Measurements from ENCODE around the gene SH3RF3. TPM values are rescaled to one million over a fixed set of nuclear protein-coding genes. Genes with fewer than 3 reads are reported as not detected.

The SH3RF3 gene
- total RNA-seq, 1 donor from 2014 or later: 1.7 TPM

DNA sequence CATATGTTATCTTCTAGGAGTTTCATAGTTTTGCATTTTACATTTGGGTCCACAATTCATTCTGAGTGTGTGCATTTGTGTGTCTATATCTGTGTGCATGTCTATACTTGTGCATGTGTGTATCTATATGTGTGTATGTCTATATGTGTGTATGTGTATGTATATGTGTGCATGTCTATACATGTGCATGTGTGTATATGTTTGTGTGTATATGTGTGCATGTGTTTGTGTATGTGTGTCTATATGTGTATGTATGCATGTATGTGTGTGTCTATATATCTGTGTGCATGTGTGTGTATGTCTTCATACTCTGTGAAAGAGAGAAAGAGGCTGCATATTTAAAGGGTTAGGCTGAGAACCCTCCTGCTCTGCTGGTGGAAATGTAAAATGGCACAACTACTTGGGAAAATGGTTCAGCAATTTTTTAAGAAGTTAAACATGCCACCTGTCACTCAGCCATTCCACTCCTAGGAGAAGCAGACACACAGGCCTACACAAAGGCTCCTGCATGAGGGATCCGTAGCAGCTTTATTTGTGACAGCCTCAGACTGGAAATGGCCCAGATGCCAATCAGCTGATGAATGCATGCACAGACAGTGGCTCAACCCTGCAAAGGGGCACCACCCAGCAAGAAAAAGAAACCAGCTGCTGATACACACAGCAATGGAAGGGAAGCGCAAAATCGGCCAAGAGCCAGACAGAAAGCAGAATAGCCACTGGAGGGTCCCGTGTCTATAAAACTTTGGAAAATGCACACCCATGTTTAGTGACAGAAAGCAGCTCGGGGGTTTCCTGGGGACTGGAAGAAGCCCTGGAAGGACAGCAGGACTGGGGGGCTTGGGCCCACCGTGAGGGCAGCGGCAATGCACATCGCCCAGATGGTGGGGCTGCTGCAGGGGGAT, 337.9 kb downstream of the SH3RF3 start:
- peaks cover 2% of the 10 kb centered on the region for H3K9me3 Mint-ChIP-seq (ENCODE audit: unreplicated experiment)
- H3K4me3 Mint-ChIP-seq (ENCODE audit: unreplicated experiment): no peak overlapping the region
- DNase-seq: no peak
- peaks cover 12% of the 10 kb centered on the region for H3K4me1 Mint-ChIP-seq (ENCODE audit: low read depth, unreplicated experiment)
- peaks cover 2% of the 10 kb centered on the region for H3K27me3 Mint-ChIP-seq (ENCODE audit: unreplicated experiment)
- TF ChIP-seq, protein P1, sequence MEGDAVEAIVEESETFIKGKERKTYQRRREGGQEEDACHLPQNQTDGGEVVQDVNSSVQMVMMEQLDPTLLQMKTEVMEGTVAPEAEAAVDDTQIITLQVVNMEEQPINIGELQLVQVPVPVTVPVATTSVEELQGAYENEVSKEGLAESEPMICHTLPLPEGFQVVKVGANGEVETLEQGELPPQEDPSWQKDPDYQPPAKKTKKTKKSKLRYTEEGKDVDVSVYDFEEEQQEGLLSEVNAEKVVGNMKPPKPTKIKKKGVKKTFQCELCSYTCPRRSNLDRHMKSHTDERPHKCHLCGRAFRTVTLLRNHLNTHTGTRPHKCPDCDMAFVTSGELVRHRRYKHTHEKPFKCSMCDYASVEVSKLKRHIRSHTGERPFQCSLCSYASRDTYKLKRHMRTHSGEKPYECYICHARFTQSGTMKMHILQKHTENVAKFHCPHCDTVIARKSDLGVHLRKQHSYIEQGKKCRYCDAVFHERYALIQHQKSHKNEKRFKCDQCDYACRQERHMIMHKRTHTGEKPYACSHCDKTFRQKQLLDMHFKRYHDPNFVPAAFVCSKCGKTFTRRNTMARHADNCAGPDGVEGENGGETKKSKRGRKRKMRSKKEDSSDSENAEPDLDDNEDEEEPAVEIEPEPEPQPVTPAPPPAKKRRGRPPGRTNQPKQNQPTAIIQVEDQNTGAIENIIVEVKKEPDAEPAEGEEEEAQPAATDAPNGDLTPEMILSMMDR (IDR thresholded peaks at IDR 0.05; ENCODE audit: partially characterized antibody, unreplicated experiment): no peak
- no peaks in the 10 kb centered on the region for H3K36me3 Mint-ChIP-seq (ENCODE audit: unreplicated experiment)
- H3K27ac Mint-ChIP-seq (ENCODE audit: unreplicated experiment): peak overlapping the region; percentile 20

DNA sequence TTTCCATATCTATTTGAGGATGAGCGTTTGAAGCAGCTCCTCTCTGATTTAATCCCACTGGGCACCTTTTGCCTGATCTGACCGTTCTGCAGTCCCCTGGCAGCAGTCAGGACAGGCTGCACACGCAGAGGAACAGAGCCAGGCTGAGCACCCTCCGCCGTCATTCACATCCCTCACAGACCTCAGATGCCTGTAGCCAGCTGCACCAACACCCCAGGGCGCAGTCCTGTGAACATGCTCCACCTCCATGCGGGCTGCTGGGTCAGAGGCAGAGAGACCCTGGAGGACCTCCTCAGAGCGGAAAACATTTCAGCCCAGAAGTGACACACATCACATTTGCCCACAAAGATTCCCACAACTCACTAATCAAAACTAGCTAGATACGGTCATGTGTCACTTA, 338.7 kb downstream of the SH3RF3 start:
- TF ChIP-seq, protein P1 (IDR thresholded peaks at IDR 0.05; ENCODE audit: partially characterized antibody, unreplicated experiment): no peak
- Mint-ChIP-seq H3K27ac (ENCODE audit: unreplicated experiment) (no peak overlapping the region), H3K4me3 (ENCODE audit: unreplicated experiment) (no peak overlapping the region), H3K36me3 (ENCODE audit: unreplicated experiment) (no peaks in the 10 kb centered on the region), H3K27me3 (ENCODE audit: unreplicated experiment) (peaks cover 2% of the 10 kb centered on the region), H3K4me1 (ENCODE audit: low read depth, unreplicated experiment) (peaks cover 12% of the 10 kb centered on the region), H3K9me3 (ENCODE audit: unreplicated experiment) (peaks cover 2% of the 10 kb centered on the region)
- DNase-seq: no peak

DNA sequence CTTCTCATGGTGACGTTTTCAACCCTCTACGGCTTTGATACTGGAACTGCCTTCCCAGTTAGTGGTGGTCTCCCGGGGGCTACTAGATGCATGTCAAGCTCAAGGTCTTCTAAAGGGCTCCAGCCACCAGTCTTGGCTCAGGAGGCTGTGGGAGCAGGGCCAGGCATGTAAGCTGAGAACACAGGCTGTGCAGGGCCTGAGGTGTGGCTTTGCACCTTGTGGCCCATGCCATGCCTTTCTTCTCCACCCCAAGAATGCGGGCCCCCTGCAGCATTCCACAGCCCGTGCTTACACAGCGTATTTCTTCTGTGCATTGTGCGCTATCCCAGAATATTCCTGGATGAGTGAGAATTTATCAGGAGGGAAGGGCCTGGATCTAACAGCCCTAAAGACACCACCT, 339.9 kb downstream of the SH3RF3 start:
- no peak overlapping the region for H3K4me3 Mint-ChIP-seq (ENCODE audit: unreplicated experiment)
- peaks cover 2% of the 10 kb centered on the region for H3K9me3 Mint-ChIP-seq (ENCODE audit: unreplicated experiment)
- H3K27ac Mint-ChIP-seq (ENCODE audit: unreplicated experiment): no peak overlapping the region
- no peak for DNase-seq
- TF ChIP-seq, protein P1 (IDR thresholded peaks at IDR 0.05; ENCODE audit: partially characterized antibody, unreplicated experiment): no peak
- no peaks in the 10 kb centered on the region for H3K36me3 Mint-ChIP-seq (ENCODE audit: unreplicated experiment)
- H3K4me1 Mint-ChIP-seq (ENCODE audit: low read depth, unreplicated experiment): peaks cover 13% of the 10 kb centered on the region
- peaks cover 2% of the 10 kb centered on the region for H3K27me3 Mint-ChIP-seq (ENCODE audit: unreplicated experiment)

DNA sequence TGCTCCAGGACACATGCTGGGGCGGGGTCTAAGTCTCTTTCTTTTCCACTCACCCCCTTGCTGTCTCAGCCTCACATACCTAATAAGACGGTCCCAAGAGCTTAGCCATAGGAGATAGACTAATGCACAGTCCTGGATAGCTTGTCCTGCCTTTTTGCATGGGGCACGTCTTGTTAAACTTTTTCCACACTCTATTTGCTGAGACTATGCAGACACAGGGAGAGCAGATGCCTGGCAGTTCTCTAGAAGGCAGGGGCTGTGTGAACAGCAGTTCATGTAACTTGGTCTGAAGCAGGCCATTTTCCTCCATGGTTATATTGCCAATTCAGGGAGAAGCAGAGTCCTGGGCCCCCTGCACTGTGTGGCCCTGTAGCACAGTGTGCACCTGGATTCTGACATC, 342.7 kb downstream of the SH3RF3 start:
- TF ChIP-seq, protein P1 (IDR thresholded peaks at IDR 0.05; ENCODE audit: partially characterized antibody, unreplicated experiment): no peak
- no peaks in the 10 kb centered on the region for H3K36me3 Mint-ChIP-seq (ENCODE audit: unreplicated experiment)
- no peak for DNase-seq
- H3K4me3 Mint-ChIP-seq (ENCODE audit: unreplicated experiment): no peak overlapping the region
- H3K27ac Mint-ChIP-seq (ENCODE audit: unreplicated experiment): no peak overlapping the region
- H3K27me3 Mint-ChIP-seq (ENCODE audit: unreplicated experiment): peaks cover 3% of the 10 kb centered on the region
- peaks cover 2% of the 10 kb centered on the region for H3K9me3 Mint-ChIP-seq (ENCODE audit: unreplicated experiment)
- peaks cover 17% of the 10 kb centered on the region for H3K4me1 Mint-ChIP-seq (ENCODE audit: low read depth, unreplicated experiment)

DNA sequence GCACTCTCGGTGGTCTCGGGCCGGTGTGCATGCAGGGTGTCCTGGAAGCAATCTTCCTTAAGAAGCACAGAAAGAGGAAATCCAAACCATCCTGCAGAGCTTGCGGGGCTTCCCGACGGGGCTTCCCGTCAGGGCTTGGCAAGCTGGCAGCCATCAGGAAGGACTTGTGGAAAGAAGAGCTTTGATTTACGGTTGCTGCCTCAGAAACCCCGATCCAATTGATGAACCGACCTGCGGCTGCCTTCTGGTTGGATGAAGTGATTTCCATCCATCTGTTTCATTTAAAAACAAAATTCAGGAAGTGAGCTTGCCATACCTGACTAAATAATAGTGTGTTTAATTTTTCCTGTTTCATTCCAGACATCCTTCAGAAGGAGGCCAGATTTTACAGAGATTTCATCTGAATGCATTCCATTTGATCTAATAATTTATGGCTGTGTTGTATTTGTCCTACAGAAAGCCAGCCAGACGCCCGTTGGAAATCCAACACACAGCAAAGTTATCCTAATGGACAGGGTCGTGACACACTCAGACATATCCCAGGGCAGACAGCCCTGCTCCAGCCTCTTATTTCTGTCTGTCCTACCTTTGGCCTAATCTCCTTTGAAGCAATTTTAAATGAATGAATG, 343.4 kb downstream of the SH3RF3 start:
- peaks cover 2% of the 10 kb centered on the region for H3K9me3 Mint-ChIP-seq (ENCODE audit: unreplicated experiment)
- peaks cover 3% of the 10 kb centered on the region for H3K27me3 Mint-ChIP-seq (ENCODE audit: unreplicated experiment)
- DNase-seq: no peak
- no peaks in the 10 kb centered on the region for H3K36me3 Mint-ChIP-seq (ENCODE audit: unreplicated experiment)
- H3K4me3 Mint-ChIP-seq (ENCODE audit: unreplicated experiment): no peak overlapping the region
- TF ChIP-seq, protein P1 (IDR thresholded peaks at IDR 0.05; ENCODE audit: partially characterized antibody, unreplicated experiment): no peak
- H3K27ac Mint-ChIP-seq (ENCODE audit: unreplicated experiment): no peak overlapping the region
- peaks cover 15% of the 10 kb centered on the region for H3K4me1 Mint-ChIP-seq (ENCODE audit: low read depth, unreplicated experiment)

Data from glutamatergic neuron (in vitro differentiated cells).